ENCODE results near the gene UXS1. TPM values are rescaled to one million over a fixed set of nuclear protein-coding genes. Genes with fewer than 3 reads are reported as not detected.

The UXS1 gene
- polyA plus RNA-seq, 1 donor from 2014 or later: 19.1 TPM

- Histone ChIP-seq H3K27me3 (ENCODE audit: insufficient read depth, low read depth, low read length) (no peaks in the 10 kb centered on the region), H3K9ac (ENCODE audit: low read length) (no peak overlapping the region), H3K36me3 (ENCODE audit: insufficient read depth, low read length) (no peaks in the 10 kb centered on the region), H2AFZ (ENCODE audit: low read depth, low read length) (no peak overlapping the region), H3K79me2 (replicated peaks; ENCODE audit: insufficient read depth, low read length) (no peaks in the 10 kb centered on the region), H3F3A (ENCODE audit: insufficient read depth, low read length, poor library complexity, severe bottlenecking) (no peaks in the 10 kb centered on the region), H3K9me3 (ENCODE audit: low read length) (no peaks in the 10 kb centered on the region), H3K9me2 (ENCODE audit: insufficient read depth, low read length) (no peaks in the 10 kb centered on the region), H3K4me2 (ENCODE audit: low read length) (no peak overlapping the region), H4K20me1 (ENCODE audit: insufficient read depth) (no peaks in the 10 kb centered on the region), H3K4me3 (ENCODE audit: low read length) (no peak overlapping the region), H3K27ac (ENCODE audit: low read length) (no peak overlapping the region)
- TF ChIP-seq SMC3 (conservative IDR thresholded peaks at IDR 0.05; ENCODE audit: poor library complexity) (no peak), POLR2AphosphoS5 (IDR thresholded peaks at IDR 0.05) (no peak), EP300 (conservative IDR thresholded peaks at IDR 0.05; ENCODE audit: poor library complexity, severe bottlenecking) (no peak), MXI1 (conservative IDR thresholded peaks at IDR 0.05; ENCODE audit: poor library complexity, severe bottlenecking) (no peak), EZH2 (IDR thresholded peaks at IDR 0.05; ENCODE audit: borderline replicate concordance, insufficient read depth, low read length, poor library complexity, severe bottlenecking) (no peak), RAD21 (conservative IDR thresholded peaks at IDR 0.05) (no peak), TAF1 (IDR thresholded peaks at IDR 0.05; ENCODE audit: low read depth) (no peak), REST (IDR thresholded peaks at IDR 0.05; ENCODE audit: borderline replicate concordance) (no peak), CTCF (IDR thresholded peaks at IDR 0.05; ENCODE audit: poor library complexity, severe bottlenecking) (no peak)
Measured at GRCh38 chr2:106053581-106053980, 140.5 kb downstream of the UXS1 start.

GRCh38 chr2:106053116-106053515 is 141.0 kb downstream of the UXS1 start:
- no peaks in the 10 kb centered on the region for H3K9me3 ChIP-seq (ENCODE audit: low read length)
- no peak overlapping the region for H3K4me2 ChIP-seq (ENCODE audit: low read length)
- no peak overlapping the region for H2AFZ ChIP-seq (ENCODE audit: low read depth, low read length)
- H4K20me1 ChIP-seq (ENCODE audit: insufficient read depth): no peaks in the 10 kb centered on the region
- H3F3A ChIP-seq (ENCODE audit: insufficient read depth, low read length, poor library complexity, severe bottlenecking): no peaks in the 10 kb centered on the region
- H3K27me3 ChIP-seq (ENCODE audit: insufficient read depth, low read depth, low read length): no peaks in the 10 kb centered on the region
- H3K27ac ChIP-seq (ENCODE audit: low read length): no peak overlapping the region
- H3K36me3 ChIP-seq (ENCODE audit: insufficient read depth, low read length): no peaks in the 10 kb centered on the region
- H3K9me2 ChIP-seq (ENCODE audit: insufficient read depth, low read length): no peaks in the 10 kb centered on the region
- H3K4me3 ChIP-seq (ENCODE audit: low read length): no peak overlapping the region
- no peak for TF ChIP-seq SMC3 (conservative IDR thresholded peaks at IDR 0.05; ENCODE audit: poor library complexity)
- TF ChIP-seq MXI1 (conservative IDR thresholded peaks at IDR 0.05; ENCODE audit: poor library complexity, severe bottlenecking): no peak
- TF ChIP-seq POLR2AphosphoS5 (IDR thresholded peaks at IDR 0.05): no peak
- no peak for TF ChIP-seq EP300 (conservative IDR thresholded peaks at IDR 0.05; ENCODE audit: poor library complexity, severe bottlenecking)
- no peak for TF ChIP-seq RAD21 (conservative IDR thresholded peaks at IDR 0.05)
- TF ChIP-seq EZH2 (IDR thresholded peaks at IDR 0.05; ENCODE audit: borderline replicate concordance, insufficient read depth, low read length, poor library complexity, severe bottlenecking): no peak
- no peak for TF ChIP-seq TAF1 (IDR thresholded peaks at IDR 0.05; ENCODE audit: low read depth)
- no peak for TF ChIP-seq CTCF (IDR thresholded peaks at IDR 0.05; ENCODE audit: poor library complexity, severe bottlenecking)
- TF ChIP-seq REST (IDR thresholded peaks at IDR 0.05; ENCODE audit: borderline replicate concordance): no peak
- no peak overlapping the region for H3K9ac ChIP-seq (ENCODE audit: low read length)
- no peaks in the 10 kb centered on the region for H3K79me2 ChIP-seq (replicated peaks; ENCODE audit: insufficient read depth, low read length)
